Stimulated activated CD8-positive, alpha-beta memory T cell treated with anti-CD3 and anti-CD28 coated beads, Interleukin-15, amount 100 ng/mL, for 48 hours (primary cell): ENCODE data around the gene SLC12A5.

ENCODE experiments used
- DNase-seq, 2 donors: peaks; one replicate each; pipeline ENCODE4 v3.0.0-alpha.2; 2020; ENCODE audit warnings: low read depth in 2 of 2

Gene SLC12A5

DNA sequence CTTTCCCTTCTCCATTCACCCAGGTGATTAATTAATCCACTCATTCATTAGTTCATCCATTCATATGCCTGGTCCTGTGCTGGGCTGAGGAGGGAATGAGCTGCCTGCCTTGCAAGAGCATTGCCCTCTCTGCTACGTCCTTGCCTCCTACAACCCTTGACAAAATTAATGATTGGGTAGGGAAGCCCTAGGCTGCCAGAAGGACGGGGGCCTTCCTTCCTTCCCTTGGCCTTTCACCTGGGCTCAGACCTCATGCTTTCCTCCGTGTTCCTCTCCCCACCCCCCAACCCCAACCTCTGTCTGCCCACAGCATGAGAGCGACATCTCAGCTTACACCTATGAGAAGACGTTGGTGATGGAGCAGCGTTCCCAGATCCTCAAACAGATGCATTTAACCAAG lies 25.6 kb downstream of the SLC12A5 start:
- no peak for DNase-seq

DNA sequence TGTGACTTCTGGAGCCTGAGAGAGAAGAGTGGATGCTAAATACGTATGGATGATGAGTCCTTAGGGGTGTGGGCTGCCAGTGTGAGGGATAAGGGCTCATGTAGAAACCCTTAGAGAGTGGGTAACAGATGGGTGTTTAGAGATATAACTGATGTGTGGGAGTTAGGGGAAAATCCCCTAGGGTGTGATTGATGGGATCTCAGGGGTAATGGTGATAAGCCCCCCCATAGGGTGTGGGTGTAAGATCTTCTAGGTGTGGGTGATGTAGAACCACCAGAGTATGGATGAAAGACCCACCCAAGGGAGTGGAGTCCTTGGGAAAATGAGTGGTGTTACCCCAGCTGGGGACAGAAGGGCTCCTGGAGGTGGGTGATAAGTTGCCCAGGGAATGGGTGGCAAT lies 26.3 kb downstream of the SLC12A5 start:
- DNase-seq: no peak

DNA sequence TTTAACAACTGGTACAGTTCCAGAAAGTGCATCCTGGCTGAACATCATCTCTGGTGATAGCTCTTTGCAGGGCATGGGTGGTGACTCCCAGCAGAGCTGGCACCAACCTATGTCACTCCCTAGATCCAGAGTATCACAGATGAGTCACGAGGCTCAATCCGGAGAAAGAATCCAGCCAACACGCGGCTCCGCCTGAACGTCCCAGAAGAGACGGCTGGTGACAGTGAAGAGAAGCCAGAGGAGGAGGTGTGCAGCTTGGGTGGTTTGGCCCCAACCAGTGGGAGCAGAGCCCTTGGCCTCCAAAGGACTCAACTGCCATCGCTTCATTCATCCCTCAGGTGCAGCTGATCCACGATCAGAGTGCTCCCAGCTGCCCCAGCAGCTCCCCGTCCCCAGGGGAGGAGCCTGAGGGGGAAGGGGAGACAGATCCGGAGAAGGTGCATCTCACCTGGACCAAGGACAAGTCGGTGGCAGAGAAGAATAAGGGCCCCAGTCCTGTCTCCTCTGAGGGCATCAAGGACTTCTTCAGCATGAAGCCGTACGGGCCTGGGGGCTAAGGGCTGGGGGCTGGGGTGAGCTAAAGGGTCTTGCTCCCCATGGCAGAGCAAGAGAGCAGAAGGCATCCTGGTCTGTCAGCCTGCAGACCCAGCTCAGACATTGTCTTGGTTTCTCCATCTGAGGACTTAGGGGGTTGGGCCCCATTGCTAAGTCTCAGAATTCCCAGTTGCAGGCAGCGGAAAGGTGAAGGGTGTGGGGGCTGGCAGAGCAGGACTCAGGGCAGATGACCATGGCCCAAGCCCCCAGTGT lies 27.2 kb downstream of the SLC12A5 start:
- no peak for DNase-seq

DNA sequence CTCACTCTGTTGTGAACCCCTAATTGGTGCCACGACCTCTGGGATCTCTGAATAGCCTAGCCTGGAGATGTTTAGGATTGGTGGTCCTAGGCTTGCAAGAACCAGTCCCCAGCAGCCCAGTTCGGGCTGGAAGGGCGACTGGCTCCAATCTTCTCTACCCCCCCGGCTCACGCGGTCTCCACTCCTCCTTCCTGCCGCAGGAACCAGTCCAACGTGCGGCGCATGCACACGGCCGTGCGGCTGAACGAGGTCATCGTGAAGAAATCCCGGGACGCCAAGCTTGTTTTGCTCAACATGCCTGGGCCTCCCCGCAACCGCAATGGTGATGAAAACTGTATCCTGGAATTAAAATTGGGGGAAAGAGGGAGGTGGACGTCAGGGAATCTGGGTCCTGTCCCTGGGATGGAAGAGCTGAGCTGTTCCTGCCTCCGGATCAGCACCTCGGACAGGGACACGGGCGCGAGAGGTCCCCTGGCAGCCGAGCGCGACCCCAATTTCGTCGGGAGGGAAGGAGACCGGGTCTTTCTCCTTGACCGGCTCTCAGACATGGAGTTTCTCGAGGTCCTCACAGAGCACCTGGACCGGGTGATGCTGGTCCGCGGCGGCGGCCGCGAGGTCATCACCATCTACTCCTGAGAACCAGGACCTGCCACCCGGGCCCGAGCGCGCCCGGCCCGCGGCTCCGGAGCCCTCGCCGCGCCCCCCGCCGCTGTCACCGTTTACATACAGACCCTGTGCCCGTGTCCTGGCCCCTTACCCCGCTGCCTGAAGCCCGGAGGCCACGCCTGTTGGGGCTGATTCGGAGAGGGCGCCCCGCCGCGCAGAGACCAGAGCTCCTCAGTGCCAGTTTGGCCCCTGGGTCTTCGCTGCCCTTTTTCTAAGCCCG lies 28.2 kb downstream of the SLC12A5 start:
- no peak for DNase-seq

DNA sequence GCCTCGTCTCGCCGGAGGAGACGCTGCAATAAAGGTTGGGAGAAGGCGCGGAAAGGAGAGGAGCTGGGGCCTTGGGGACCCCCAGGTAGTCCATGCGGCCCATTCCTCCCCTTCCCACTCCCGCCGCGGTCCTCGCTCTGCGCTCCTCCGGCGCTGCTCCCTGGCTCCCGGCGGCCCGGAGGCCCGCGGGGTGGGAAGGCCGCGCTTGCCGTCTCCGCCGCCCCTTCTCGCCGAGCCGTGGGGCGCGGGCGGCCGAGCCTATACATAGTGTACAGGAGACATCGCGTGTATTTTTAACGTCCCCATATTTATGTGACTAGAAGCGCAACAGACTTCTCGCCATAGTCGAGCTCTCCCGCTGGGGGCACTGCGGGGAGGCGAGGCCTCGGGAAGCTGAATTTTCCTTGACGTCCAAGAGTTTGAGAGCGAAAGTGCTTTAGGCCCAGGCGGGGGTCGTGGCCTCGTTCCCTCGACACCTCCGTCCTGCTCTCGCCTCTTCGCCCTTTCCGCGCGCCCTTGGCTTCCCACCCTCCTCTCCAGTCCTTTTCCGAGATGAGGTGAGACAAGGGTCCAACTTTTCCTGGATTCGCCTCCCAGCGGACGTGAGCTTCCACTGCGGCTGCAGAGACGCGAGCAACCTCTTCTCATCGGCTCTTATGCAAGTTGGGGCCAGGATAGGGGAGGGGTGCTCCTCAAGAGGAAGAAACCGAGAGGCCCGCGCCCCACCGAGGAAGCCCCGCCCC lies 29.0 kb downstream of the SLC12A5 start:
- no peak for DNase-seq

DNA sequence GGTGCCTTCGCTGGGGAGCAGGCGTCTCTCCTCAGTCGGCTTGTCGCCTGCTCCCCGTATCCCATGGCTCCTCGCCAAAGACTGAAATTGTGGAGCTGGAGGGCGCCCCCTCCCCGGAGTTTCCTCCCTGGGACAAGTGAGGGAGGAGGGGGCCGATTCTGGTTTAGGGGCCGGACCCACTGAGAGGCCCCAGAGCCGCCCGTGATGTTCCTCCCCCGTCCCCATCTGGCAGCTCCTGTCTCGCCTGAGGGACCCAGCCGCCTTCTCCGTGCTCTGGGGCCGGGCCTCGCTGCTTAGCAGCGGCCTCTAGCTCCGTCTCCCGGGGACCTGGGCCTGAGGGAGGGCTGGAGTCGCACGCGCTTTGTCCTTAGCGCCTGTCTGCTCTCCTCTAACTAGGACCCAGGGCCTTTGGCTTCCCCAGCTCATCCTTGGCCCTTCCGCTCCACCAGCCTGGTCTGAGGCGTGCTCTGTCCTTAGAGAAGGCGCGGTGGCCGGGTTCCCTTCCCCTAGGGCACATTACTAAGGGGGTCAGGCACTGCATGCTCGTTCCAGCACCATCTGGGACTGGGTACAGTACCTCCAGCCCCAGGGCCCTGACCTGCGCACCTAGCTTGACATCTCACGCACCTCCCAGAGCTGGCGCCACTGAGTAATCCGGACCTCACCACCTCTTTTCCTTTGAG lies 29.7 kb downstream of the SLC12A5 start:
- DNase-seq: no peak

DNA sequence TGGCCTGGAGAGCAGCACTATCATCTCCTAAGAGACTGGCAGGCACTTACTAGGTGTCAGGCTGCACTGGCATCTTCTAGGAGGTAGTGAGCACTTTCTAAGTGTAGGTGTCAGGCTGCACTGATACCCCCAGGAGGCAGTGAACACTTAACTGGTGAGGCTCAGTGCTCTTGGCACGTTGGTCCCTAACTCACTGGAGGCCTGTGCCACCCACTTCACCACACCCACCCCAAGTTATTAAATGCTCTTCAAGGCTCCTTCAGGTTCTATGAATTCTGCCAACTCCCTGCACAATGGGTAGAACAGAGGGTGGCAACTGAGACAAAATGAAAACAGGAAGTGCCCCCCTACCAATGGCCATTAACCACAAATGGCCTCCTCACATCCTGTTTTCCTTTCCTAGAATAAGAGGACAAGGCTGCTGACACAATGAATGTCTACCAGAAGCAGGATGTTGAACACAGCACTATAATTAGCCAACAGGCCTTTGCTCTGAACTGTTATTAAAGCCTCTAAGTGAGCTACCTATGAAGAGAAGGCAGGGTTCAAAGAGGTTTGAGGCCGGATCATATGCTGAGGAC lies 31.4 kb downstream of the SLC12A5 start:
- no peak for DNase-seq

DNA sequence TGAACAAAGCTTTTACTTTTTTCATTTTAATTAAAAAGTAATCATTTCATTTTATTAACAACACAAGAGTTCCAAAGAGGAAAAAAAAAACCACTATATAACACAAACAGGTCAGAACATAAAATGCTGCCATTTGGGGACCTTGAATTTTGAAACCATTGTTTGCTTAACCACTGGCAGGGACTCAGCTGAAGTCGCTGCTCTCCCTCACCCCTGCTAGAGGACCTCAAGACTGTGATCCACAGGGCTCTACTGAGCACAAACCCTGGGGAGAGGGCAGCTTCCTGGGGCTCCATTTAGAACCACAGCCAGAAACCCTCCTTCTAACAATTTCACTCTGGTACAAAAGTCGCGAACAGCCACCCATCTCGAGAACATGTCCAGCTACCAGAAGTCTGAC lies 32.0 kb downstream of the SLC12A5 start:
- DNase-seq: no peak

DNA sequence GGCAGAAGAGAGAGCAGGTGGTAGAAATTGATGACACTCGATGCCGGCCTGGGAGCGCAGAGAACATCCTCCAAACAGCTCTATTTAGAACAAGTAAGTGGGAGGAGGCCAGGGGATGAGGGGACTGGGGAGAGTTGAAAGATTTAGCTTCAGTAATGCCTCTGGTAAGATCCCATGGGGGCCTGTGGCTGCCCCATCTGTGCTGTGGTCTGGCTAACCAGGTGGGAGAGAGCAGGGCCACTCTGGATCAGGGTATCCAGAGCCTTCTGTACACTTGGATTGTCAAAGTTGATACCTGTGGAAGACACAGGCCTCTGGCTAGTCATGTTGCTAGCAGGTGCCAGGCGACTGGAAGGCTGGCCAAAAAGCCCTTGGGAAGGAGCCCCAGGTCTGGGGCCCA lies 33.1 kb downstream of the SLC12A5 start:
- DNase-seq: no peak

DNA sequence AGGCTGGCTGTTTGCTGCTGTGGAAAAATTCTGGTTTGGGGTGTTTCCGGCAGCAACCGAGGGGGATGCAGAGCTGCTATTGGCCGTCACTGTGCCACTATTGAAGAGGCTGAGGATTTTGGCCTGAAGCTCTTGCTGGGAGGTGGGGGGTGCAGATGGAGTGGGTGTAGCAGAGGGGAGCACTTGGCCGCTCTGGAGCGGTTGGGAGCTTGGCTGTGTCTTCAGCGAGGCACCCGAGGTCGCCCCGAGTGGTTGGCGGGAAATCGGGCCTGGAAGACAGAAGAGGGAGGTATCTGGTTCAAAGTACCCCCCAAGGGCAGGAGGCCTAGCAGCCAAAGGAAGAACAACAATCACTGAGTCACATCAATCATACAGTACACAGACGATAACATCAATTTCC lies 33.6 kb downstream of the SLC12A5 start:
- DNase-seq: no peak

DNA sequence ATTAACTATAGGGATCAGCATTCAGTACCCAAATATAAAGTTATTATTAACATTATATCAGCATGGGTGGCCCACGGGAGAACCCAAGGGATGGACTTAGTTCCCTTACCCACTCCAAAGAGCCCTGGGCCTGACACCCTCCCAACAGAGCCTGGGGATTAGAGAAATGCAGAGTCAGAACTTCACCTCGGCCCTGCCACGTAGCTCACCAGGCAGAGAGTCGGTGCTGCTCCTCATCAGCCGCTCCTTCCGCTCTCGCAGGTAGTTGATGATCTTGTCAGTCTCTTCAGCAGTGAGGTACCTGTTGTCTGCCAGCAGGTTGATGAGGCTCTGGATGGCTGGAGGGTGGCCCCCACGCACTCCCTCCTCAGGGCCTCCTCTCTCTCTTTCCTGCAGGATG lies 34.1 kb downstream of the SLC12A5 start:
- no peak for DNase-seq

DNA sequence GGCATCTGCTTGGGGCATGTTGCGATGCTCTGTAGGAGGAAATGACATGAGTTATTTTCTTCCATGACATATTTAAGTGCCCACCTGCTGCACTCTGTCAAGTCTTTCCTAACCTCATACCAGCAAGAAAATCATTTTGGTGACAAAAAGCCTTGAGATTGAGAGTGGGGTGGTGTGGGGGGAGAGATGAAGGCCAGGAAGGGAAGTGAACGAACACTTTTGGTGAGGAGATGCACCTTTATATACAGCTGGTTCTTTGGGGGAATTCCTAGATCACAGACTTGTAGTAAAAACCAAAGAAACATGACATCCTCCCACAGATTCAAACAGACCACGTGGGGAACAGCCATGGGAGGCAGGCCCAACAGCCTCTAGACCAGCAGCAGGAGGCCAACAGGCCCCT lies 34.6 kb downstream of the SLC12A5 start:
- no peak for DNase-seq

DNA sequence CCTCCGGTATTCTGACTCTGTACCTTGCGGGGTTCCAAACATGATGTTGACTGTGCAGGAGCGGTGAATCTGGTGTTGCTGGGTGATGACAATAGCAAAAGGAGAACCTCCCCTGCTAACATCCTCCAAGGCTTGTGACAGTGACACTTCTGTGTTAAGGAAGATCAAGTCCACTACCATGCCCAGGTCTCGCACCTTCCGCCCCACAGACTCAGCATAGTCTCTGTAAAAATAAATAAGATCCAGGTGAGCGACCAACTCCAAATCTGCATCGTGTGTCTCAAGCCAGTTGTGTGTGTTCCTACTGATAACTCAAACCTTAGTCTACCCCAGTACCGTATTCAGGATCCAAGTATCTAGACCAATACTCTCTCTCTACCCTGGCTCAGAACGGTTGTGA lies 36.0 kb downstream of the SLC12A5 start:
- no peak for DNase-seq

DNA sequence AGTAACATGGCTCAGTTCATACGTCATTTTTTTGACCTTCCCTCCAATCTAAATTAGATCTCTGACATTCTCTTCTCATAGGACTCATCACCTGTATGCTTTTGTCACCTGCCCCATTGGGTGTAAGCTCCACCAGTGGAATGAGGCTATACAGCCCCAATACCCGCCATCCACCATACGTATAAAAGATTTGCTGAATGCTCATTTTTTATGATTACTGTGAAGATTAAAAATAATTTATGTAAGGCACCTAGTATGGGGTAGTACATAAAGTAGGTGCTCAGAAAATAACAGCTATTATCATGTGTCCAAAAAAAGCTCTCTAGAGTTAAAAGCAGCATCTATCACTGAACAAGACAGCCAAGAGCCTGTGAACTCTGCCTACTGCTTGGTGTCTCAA lies 36.7 kb downstream of the SLC12A5 start:
- DNase-seq: no peak

DNA sequence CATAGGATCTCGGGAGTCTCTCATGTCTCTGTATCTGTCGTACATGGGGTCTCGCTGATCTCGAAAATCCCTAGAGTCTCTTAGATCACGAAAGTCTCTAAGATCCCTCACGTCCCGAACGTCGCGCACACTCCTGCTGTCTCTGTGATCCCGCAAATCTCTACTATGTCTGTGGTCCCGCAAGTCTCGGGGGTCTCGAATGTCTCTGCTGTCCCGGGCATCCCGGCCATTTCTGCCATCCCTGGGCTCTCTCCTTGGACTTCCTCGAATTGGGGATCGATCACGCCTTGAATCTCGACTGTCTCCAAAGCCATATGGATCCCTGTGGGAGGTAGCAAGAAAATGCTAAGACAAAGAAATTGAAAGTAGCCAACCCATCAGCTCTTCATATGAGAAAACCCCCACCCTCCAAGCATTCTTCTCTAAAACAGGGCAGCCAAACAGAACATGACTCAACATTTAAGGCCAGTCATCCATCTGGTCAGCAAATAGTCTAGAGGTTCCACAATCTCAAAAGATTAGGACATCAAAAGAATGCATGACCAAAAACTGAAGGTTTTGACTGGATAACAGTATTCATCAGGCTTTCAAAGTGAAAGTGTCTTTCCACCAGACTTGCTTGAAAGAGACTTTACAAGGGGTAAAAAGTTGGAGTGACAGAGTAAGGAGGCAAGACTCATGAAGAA lies 41.3 kb downstream of the SLC12A5 start:
- no peak for DNase-seq

DNA sequence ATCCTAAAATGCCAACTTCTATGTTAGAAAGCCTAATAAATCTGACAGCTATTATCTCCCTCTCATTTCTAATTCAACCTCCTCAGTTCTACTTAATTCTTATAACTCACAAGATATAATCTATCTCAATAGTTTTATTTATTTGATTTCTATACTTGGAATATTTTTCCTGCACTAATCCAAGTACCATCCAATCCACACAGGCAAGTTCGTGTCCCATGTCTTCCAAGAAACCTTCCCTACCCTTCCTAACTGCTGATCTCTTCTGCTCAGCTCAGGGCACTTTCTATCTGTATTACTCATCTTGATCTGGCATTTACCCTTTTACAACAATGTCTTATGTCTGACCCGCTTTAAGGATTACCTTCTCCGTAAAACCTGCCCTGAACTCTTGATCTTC lies 42.6 kb downstream of the SLC12A5 start:
- no peak for DNase-seq

DNA sequence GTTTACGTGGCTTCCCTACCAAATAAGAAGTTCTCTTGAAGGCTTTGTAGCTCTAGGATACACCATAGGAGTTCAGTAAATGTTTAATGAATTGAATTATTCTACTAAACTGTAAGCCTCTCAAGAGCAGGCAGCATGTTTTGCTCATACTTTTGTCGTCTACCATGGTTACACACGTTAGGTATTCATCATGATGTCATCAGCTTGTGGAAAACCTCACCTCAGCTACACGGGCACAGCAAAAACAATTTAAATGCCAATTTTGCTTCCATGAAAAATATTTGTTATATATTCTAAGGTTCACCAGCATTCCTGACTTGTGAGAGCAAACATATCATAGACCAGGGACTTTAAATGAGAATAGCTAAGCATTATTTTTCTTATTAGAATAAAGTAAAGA lies 44.0 kb downstream of the SLC12A5 start:
- no peak for DNase-seq

DNA sequence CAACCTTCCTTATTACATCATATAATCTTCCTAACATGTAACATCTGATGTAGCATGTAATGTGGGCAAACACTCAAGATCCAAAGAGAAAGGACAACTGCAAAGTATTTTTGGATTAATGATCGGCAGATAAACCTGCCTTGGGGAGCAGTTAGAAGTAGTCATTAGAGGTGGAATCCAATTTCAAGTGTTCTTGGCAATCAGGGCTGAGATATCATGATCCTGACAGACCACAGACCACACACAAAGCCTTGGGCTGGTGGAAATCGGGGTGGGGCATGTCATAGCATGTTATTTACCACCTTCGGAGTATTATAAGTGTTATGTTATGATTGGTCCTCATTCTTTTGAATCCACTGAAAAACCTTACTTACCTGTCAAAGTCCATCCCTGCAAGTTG lies 44.4 kb downstream of the SLC12A5 start:
- DNase-seq: no peak

DNA sequence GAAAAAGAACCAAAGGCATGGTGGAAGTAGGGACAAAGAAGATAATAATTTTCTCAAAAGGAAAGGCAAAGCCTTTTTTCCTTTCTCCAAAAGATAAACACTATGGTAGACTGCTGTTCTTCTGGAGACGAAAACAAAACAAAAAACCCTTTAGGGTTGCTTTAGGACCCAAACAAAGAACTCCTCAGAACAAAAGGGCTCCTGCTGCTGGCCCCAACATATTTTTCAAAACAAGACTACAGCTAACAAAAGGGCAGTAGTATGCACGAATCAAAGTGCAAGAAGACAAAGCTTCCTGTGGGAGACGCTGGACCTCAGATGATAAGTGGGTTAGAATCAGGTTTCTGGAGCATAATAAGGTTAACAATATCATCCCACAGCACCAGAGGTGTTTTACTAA lies 45.0 kb downstream of the SLC12A5 start:
- no peak for DNase-seq

DNA sequence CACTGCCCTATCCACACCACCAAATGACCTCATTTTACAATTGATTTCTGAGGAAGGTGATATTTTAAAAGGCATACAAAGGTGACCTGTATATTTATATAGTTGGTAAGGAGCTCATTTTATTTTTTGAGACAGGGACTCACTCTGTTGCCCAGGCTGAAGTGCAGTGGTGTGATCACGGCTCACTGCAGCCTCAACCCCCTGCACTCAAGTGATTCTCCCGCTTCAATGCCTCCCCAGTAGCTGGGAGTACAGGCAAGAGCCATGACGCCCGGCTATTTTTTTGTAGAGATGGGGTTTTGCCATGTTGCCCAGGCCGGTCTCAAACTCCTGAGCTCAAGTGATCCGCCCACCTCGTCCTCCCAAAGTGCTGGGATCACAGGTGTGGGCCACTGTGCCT lies 47.8 kb downstream of the SLC12A5 start:
- no peak for DNase-seq
